ENCODE data around the gene PHACTR2.
"Not testable (repeated sequence)": the region's sequence is repeated elsewhere in the genome, so short reads cannot be mapped to it uniquely, and the experiment has no call there.

PHACTR2 gene

GRCh38 chr6:143873600-143873999 is 195.8 kb downstream of the PHACTR2 start:
- not testable (repeated sequence) for DNase-seq

DNA sequence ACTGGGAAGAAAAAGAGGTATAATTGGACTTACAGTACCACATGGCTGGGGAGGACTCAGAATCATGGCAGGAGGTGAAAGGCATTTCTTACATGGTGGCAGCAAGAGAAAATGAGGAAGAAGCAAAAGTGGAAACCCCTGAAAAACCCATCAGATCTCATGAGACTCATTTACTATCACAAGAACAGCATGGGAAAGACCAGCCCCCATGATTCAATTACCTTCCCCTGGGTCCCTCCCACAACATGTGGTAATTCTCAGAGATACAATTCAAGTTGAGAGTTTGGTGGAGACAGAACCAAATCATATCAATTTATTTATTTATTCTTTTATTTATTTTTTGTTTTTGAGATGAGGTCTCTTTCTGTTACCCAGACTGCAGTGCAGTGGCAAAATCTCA is 196.7 kb downstream of the PHACTR2 start:
- not testable (repeated sequence) for DNase-seq

DNA sequence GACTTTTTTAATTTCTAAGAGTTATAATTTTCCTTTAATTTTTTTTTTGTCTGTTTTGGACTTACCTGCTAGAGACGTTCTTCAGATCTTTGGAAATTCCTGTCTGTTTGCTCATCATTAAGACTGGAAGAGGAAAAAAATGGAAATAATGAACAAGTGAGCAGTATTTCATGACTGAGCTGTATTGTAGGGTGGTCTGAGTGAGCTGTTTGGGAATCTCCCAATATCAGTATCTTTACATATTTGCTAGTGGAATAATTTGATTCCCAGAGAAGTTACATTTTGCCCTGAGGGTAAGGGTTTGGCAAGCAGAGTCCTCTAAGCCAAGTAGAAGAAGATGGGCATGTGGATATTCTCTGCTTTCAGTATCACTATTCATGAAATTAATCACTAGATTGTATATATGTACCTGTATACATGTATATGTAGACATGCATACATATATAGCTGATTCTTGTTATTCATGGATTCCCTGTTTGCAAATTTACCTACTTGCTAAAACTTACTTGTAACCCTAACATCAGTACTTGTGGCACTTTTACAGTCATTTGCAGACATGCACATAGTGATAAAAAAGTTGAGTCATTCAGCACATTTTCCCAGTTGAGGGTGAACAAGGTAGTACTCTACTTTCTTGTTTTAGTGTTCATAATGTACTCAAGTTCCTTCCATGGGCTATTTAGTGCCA is 200.0 kb downstream of the PHACTR2 start:
- DNase-seq: no peak

DNA sequence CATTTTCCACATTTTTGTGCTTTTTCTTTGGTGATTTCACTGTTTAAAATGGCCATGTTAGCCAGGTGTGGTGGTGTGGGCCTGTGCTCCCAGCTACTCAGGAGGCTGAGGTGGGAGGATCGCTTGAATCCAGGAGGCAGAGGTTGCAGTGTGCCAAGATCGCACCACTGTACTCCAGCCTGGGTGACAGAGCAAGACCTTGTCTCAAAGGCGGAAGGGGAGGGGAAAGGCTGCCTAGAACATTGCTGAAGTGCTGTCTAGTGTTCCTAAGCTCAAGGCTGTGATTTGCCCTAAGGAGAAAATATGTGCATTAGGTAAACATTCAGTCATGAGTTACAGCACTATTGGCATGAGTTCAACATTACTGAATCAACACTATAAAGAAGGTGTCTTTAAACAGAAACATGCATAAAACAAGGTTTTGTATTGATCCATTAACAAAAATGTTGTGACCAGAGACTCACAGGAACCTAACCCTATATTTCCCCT is 200.6 kb downstream of the PHACTR2 start:
- DNase-seq: no peak

DNA sequence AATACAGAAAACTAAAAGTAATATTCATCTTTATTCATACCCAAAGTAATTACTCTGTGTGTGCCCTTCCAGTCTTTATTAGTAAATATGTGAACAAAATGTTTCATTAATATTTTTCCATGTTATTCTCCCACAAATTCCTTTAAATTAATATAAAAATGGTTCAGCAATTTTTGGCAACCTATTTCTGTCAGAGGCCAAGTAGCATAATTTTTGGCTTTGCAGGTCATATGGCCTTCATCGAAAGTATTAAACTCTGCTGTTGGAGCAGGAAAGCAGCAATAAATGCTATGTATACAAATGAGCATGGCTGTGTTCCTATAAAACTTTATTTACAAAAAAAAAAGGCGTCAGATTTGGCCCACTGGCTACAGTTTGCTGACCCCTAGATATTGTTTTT is 202.6 kb downstream of the PHACTR2 start:
- DNase-seq: no peak
